Renal cortical epithelial cell (primary cell): Measurements from ENCODE around the gene PIP5K1C. TPM values are rescaled to one million over a fixed set of nuclear protein-coding genes. Genes with fewer than 3 reads are reported as not detected.
A peak's percentile ranks its signal among the peaks of the same experiment; 100 is the strongest.

Experiments used
- DNase-seq: peaks from one replicate; pipeline ENCODE4 v3.0.0-alpha.2; 2011; ENCODE audit warnings: low read depth
- total RNA-seq: library from RNA; depleted of rRNA; stranded (reverse); fragments of >200 nt; gene quantifications from 2 replicates; pipeline ENCODE4 v1.2.3, GENCODE V29; 2014

The PIP5K1C gene
- total RNA-seq, 1 donor from 2014 or later, result 38.4 TPM

- peak; percentile 93 for DNase-seq
Measured at GRCh38 chr19:3626473-3627350, 73.6 kb downstream of the PIP5K1C start, which contains the start of gene CACTIN. Gene CACTIN (minus strand): TSS chr19:3626790. CDS start chr19:3626762, 28 bp downstream.

GRCh38 chr19:3625996-3626472 lies 74.2 kb downstream of the PIP5K1C start:
- DNase-seq, result no peak

- DNase-seq, result no peak
Measured at GRCh38 chr19:3623716-3624115, 76.6 kb downstream of the PIP5K1C start.

GRCh38 chr19:3622224-3622623 lies 78.0 kb downstream of the PIP5K1C start:
- no peak for DNase-seq

GRCh38 chr19:3621689-3622088 lies 78.6 kb downstream of the PIP5K1C start:
- DNase-seq, result no peak

- DNase-seq, result no peak
Measured at GRCh38 chr19:3620817-3621547, 79.3 kb downstream of the PIP5K1C start.

- DNase-seq, result no peak
Measured at GRCh38 chr19:3620145-3620816, 80.0 kb downstream of the PIP5K1C start.

- DNase-seq, result no peak
Measured at GRCh38 chr19:3619631-3620012, 80.6 kb downstream of the PIP5K1C start.

- no peak for DNase-seq
Measured at GRCh38 chr19:3618811-3619630, 81.2 kb downstream of the PIP5K1C start.

GRCh38 chr19:3618144-3618810 lies 82.0 kb downstream of the PIP5K1C start:
- no peak for DNase-seq

GRCh38 chr19:3617463-3617862 lies 82.8 kb downstream of the PIP5K1C start:
- no peak for DNase-seq

GRCh38 chr19:3615524-3616135 lies 84.6 kb downstream of the PIP5K1C start:
- DNase-seq, result no peak

GRCh38 chr19:3614858-3615505 lies 85.3 kb downstream of the PIP5K1C start:
- no peak for DNase-seq

- no peak for DNase-seq
Measured at GRCh38 chr19:3613818-3614661, 86.2 kb downstream of the PIP5K1C start.

GRCh38 chr19:3612901-3613741 lies 87.1 kb downstream of the PIP5K1C start:
- DNase-seq, result no peak

- no peak for DNase-seq
Measured at GRCh38 chr19:3612330-3612729, 87.9 kb downstream of the PIP5K1C start.

- no peak for DNase-seq
Measured at GRCh38 chr19:3611841-3612240, 88.4 kb downstream of the PIP5K1C start.
